COLO829 (cell line): Measurements from ENCODE around the gene CCND1.
"Not testable (repeated sequence)": the region's sequence is repeated elsewhere in the genome, so short reads cannot be mapped to it uniquely, and the experiment has no call there.

ENCODE experiments used
- DNase-seq: peaks from one replicate; pipeline ENCODE4 v3.0.0; 2012; ENCODE audit warnings: low spot score

The CCND1 gene

GRCh38 chr11:69692422-69692821, 51.5 kb downstream of the CCND1 start:
- no peak for DNase-seq

GRCh38 chr11:69694781-69695180, 53.8 kb downstream of the CCND1 start:
- no peak for DNase-seq

GRCh38 chr11:69695581-69695980, 54.6 kb downstream of the CCND1 start:
- no peak for DNase-seq

- DNase-seq = not testable (repeated sequence)
These were observed 55.0 kb downstream of the CCND1 start for GRCh38 chr11:69695995-69696394.

GRCh38 chr11:69696749-69697468, 56.0 kb downstream of the CCND1 start:
- no peak for DNase-seq

- no peak for DNase-seq
These were observed 56.5 kb downstream of the CCND1 start for GRCh38 chr11:69697469-69697843.

GRCh38 chr11:69697861-69698260, 56.9 kb downstream of the CCND1 start:
- DNase-seq = no peak

- no peak for DNase-seq
These were observed 57.4 kb downstream of the CCND1 start for GRCh38 chr11:69698362-69698761.

GRCh38 chr11:69699213-69699612, 58.3 kb downstream of the CCND1 start:
- DNase-seq = no peak

- DNase-seq = peak; percentile 53
These were observed 59.6 kb downstream of the CCND1 start for GRCh38 chr11:69700278-69701140.

GRCh38 chr11:69702239-69702691, 61.3 kb downstream of the CCND1 start:
- no peak for DNase-seq

GRCh38 chr11:69702769-69703452, 62.0 kb downstream of the CCND1 start:
- no peak for DNase-seq

GRCh38 chr11:69703453-69703767, 62.5 kb downstream of the CCND1 start:
- no peak for DNase-seq
